Globus pallidus (tissue), 1 donor: ENCODE results near the gene HOXD3.

Experiments used
- DNase-seq: peaks from one replicate; pipeline ENCODE4 v3.0.0-alpha.2; 2015; ENCODE audit warnings: low spot score

HOXD3 gene

GRCh38 chr2:176177580-176178037 lies 20.5 kb downstream of the HOXD3 start:
- no peak for DNase-seq

- no peak for DNase-seq
These were observed 21.1 kb downstream of the HOXD3 start for GRCh38 chr2:176178038-176178756.

GRCh38 chr2:176178757-176179295 lies 21.7 kb downstream of the HOXD3 start:
- DNase-seq, result no peak

GRCh38 chr2:176181551-176181950 lies 24.4 kb downstream of the HOXD3 start:
- DNase-seq, result no peak

GRCh38 chr2:176182671-176183070 lies 25.6 kb downstream of the HOXD3 start:
- no peak for DNase-seq

- DNase-seq, result no peak
These were observed 27.6 kb downstream of the HOXD3 start for GRCh38 chr2:176184749-176185148.

- DNase-seq, result no peak
These were observed 28.9 kb downstream of the HOXD3 start for GRCh38 chr2:176186024-176186423.

GRCh38 chr2:176187200-176187898 lies 30.2 kb downstream of the HOXD3 start:
- no peak for DNase-seq

GRCh38 chr2:176187899-176188773 lies 31.0 kb downstream of the HOXD3 start, which contains the start of gene HOXD1:
TSS of gene HOXD1 (plus strand) at chr2:176188668. CDS start at chr2:176188802, 134 bp downstream.
- peak; percentile 80 for DNase-seq

- DNase-seq, result no peak
These were observed 31.9 kb downstream of the HOXD3 start for GRCh38 chr2:176188774-176189680.

- DNase-seq, result peak; percentile 50
These were observed 32.9 kb downstream of the HOXD3 start for GRCh38 chr2:176189681-176190641.

GRCh38 chr2:176192351-176192750 lies 35.2 kb downstream of the HOXD3 start:
- DNase-seq, result peak; percentile 46

GRCh38 chr2:176193048-176193447 lies 35.9 kb downstream of the HOXD3 start:
- DNase-seq, result peak; percentile 80

- no peak for DNase-seq
These were observed 42.8 kb downstream of the HOXD3 start for GRCh38 chr2:176199902-176200301.

GRCh38 chr2:176200971-176201370 lies 43.9 kb downstream of the HOXD3 start:
- DNase-seq, result no peak

- no peak for DNase-seq
These were observed 45.4 kb downstream of the HOXD3 start for GRCh38 chr2:176202491-176202890.

GRCh38 chr2:176205126-176205525 lies 48.0 kb downstream of the HOXD3 start:
- DNase-seq, result no peak

- DNase-seq, result no peak
These were observed 49.0 kb downstream of the HOXD3 start for GRCh38 chr2:176206136-176206535.

GRCh38 chr2:176206682-176207081 lies 49.6 kb downstream of the HOXD3 start:
- DNase-seq, result no peak

GRCh38 chr2:176211110-176211509 lies 54.0 kb downstream of the HOXD3 start:
- no peak for DNase-seq
